ENCODE measurements around the gene AKNA. TPM values are rescaled to one million over a fixed set of nuclear protein-coding genes. Genes with fewer than 3 reads are reported as not detected.
"Not testable (repeated sequence)": the region's sequence is repeated elsewhere in the genome, so short reads cannot be mapped to it uniquely, and the experiment has no call there.

The AKNA gene
- total and polyA plus RNA-seq, 2 of the 8 experiments (the other 6 are each of a cell fraction or from before 2014, with no cell fraction given), result 21.0 to 27.4 TPM

DNA sequence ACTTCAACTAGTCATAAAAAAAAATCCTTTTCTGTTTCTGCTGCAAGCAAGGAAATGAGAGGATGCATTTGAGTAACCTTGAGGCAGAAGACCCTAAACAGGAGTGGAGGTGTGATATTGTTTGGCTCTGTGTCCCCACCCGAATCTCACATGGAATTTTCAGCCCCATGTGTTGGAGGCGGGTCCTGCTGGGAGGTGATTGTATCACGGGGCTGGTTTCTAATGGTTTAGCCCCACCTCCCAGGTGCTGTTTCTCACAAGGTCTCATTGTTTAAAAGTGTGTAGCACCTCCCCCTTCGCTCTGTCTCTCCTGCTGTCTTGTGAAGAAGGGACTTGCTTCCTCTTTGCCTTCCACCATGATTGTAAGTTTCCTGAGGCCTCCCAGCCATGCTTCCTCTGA, 54.1 kb downstream of the AKNA start:
- H3K18ac ChIP-seq (ENCODE audit: extremely low read depth, low read length), result not testable (repeated sequence)

DNA sequence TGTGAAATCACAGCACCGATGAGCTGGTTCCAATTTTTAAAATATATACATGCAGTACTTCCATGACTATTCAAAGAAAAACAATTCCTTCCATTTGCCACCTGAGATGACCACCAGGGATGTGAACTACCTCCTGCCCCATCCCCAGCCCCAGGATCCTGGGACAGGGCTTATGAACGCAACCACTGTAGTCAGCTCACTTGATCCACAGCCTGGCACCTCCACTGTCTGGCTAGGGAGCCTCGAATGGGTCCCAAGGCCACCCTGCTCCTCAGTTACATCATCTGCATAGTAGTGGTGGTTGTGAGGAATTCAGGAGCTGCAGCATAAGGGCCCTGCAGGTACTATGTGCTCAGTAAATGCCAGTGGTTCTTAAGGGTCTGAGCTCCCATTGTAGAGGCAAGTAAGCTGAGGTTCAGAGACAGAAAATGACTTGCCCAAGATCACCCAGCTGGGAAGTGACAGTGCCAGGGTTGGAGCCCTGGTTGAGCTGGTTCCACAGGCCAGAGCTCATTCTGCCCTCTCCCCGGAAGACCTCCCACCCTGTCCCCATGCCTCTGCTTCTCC, 55.2 kb downstream of the AKNA start:
- H3K9me3 ChIP-seq (ENCODE audit: insufficient read depth in 2 of 2, low read depth in 1 of 2, low read length in 1 of 2); H2BK12ac ChIP-seq (ENCODE audit: low read depth, low read length); DNase-seq (ENCODE audit: low read depth in 1 of 2, low spot score in 2 of 2); H3K79me2 ChIP-seq (ENCODE audit: control insufficient read depth in 1 of 2, insufficient read depth in 2 of 2, low read length in 2 of 2); H3K27me3 ChIP-seq (replicated peaks in 1 of 4; ENCODE audit: control insufficient read depth in 3 of 4, extremely low read depth in 1 of 4, insufficient read depth in 3 of 4, low read length in 3 of 4); H4K91ac ChIP-seq (replicated peaks; ENCODE audit: insufficient read length, low read length); H4K8ac ChIP-seq (ENCODE audit: extremely low read depth, insufficient read depth, low read length); H3K18ac ChIP-seq (ENCODE audit: extremely low read depth, low read length); H2BK15ac ChIP-seq (ENCODE audit: low read length); CTCF ChIA-PET (ENCODE audit: partially characterized antibody); H2AK5ac ChIP-seq (ENCODE audit: low read depth, low read length); H2BK120ac ChIP-seq (replicated peaks; ENCODE audit: low read depth, low read length); H3K4me1 ChIP-seq (replicated peaks in 1 of 4; ENCODE audit: control insufficient read depth in 3 of 4, insufficient read depth in 4 of 4, low read length in 3 of 4); H3K14ac ChIP-seq (ENCODE audit: insufficient read length); H3K23ac ChIP-seq (ENCODE audit: insufficient read length); H3K23me2 ChIP-seq (ENCODE audit: low read depth, low read length); H3K4ac ChIP-seq (replicated peaks; ENCODE audit: insufficient read length, low read depth, low read length); H4K5ac ChIP-seq (ENCODE audit: insufficient read length, low read depth, low read length); H2AFZ ChIP-seq (ENCODE audit: low read length); H3K27ac ChIP-seq (ENCODE audit: low read depth, low read length); H3K36me3 ChIP-seq (ENCODE audit: control insufficient read depth in 2 of 4, insufficient read depth in 4 of 4, low read length in 3 of 4); H3K4me3 ChIP-seq (ENCODE audit: extremely low read depth in 1 of 4, insufficient read depth in 2 of 4, low read depth in 3 of 4, low read length in 4 of 4); H2BK20ac ChIP-seq (ENCODE audit: low read length); H3K9ac ChIP-seq (replicated peaks in 1 of 4; ENCODE audit: extremely low read depth in 1 of 4, low read depth in 3 of 4, low read length in 3 of 4); H4K20me1 ChIP-seq (replicated peaks in 1 of 2; ENCODE audit: control insufficient read depth in 1 of 2, insufficient read depth in 2 of 2, low read length in 2 of 2); H2BK5ac ChIP-seq (ENCODE audit: low read depth, low read length); H3K4me2 ChIP-seq (ENCODE audit: insufficient read depth in 1 of 2, low read depth in 2 of 2, low read length in 2 of 2); H3K56ac ChIP-seq (replicated peaks; ENCODE audit: insufficient read length, low read depth, low read length); H3K79me1 ChIP-seq (ENCODE audit: low read depth, low read length): not testable (repeated sequence)
- 81% methylated on average over 3 of the region's 4 CpGs; no CpG with 5 or more reads in 1 of the 2 experiments for WGBS, 2 experiments (ENCODE audit: extremely low coverage in 1 of 2, insufficient coverage in 1 of 2, insufficient read length in 1 of 2, insufficient replicate concordance in 2 of 2, low coverage in 1 of 2, low lambda C conversion rate in 2 of 2, missing lambda C conversion rate in 1 of 2)
- POLR2A ChIA-PET (ENCODE audit: partially characterized antibody), result interaction anchor here (0.7 to 1.4 kb wide), 3 partner anchors 9 to 64 kb away, joined by 3 to 5 read pairs (median 4); no protein-coding TSS in a partner anchor
- peak; percentile 45 for FAIRE-seq

More for the DNA sequence above, 54.1 kb downstream of the AKNA start:
- H3K56ac ChIP-seq (replicated peaks; ENCODE audit: insufficient read length, low read depth, low read length); H3K27me3 ChIP-seq (replicated peaks in 1 of 4; ENCODE audit: control insufficient read depth in 3 of 4, extremely low read depth in 1 of 4, insufficient read depth in 3 of 4, low read length in 3 of 4); H3K4ac ChIP-seq (replicated peaks; ENCODE audit: insufficient read length, low read depth, low read length); FAIRE-seq; POLR2A ChIA-PET (ENCODE audit: partially characterized antibody); H3K27ac ChIP-seq (ENCODE audit: low read depth, low read length); H2BK20ac ChIP-seq (ENCODE audit: low read length); H3K9ac ChIP-seq (replicated peaks in 1 of 4; ENCODE audit: extremely low read depth in 1 of 4, low read depth in 3 of 4, low read length in 3 of 4); H4K5ac ChIP-seq (ENCODE audit: insufficient read length, low read depth, low read length); H2AK5ac ChIP-seq (ENCODE audit: low read depth, low read length); H4K8ac ChIP-seq (ENCODE audit: extremely low read depth, insufficient read depth, low read length); H2BK5ac ChIP-seq (ENCODE audit: low read depth, low read length); H3K4me3 ChIP-seq (ENCODE audit: extremely low read depth in 1 of 4, insufficient read depth in 2 of 4, low read depth in 3 of 4, low read length in 4 of 4); DNase-seq (ENCODE audit: low read depth in 1 of 2, low spot score in 2 of 2); H3K4me2 ChIP-seq (ENCODE audit: insufficient read depth in 1 of 2, low read depth in 2 of 2, low read length in 2 of 2); H4K91ac ChIP-seq (replicated peaks; ENCODE audit: insufficient read length, low read length); H2BK15ac ChIP-seq (ENCODE audit: low read length); H4K20me1 ChIP-seq (replicated peaks in 1 of 2; ENCODE audit: control insufficient read depth in 1 of 2, insufficient read depth in 2 of 2, low read length in 2 of 2); H3K9me3 ChIP-seq (ENCODE audit: insufficient read depth in 2 of 2, low read depth in 1 of 2, low read length in 1 of 2); H3K79me1 ChIP-seq (ENCODE audit: low read depth, low read length); H2AFZ ChIP-seq (ENCODE audit: low read length); CTCF ChIA-PET (ENCODE audit: partially characterized antibody); H3K23ac ChIP-seq (ENCODE audit: insufficient read length); H3K4me1 ChIP-seq (replicated peaks in 1 of 4; ENCODE audit: control insufficient read depth in 3 of 4, insufficient read depth in 4 of 4, low read length in 3 of 4); H2BK12ac ChIP-seq (ENCODE audit: low read depth, low read length); H2BK120ac ChIP-seq (replicated peaks; ENCODE audit: low read depth, low read length); H3K79me2 ChIP-seq (ENCODE audit: control insufficient read depth in 1 of 2, insufficient read depth in 2 of 2, low read length in 2 of 2); H3K23me2 ChIP-seq (ENCODE audit: low read depth, low read length); H3K14ac ChIP-seq (ENCODE audit: insufficient read length): not testable (repeated sequence)
- peaks cover 8 to 18% (median 15%) of the 10 kb centered on the region in 4 experiments; a peak in 7 of 8 replicates for H3K36me3 ChIP-seq (ENCODE audit: control insufficient read depth in 2 of 4, insufficient read depth in 4 of 4, low read length in 3 of 4)
- WGBS, 2 experiments (ENCODE audit: extremely low coverage in 1 of 2, insufficient coverage in 1 of 2, insufficient read length in 1 of 2, insufficient replicate concordance in 2 of 2, low coverage in 1 of 2, low lambda C conversion rate in 2 of 2, missing lambda C conversion rate in 1 of 2), result 81% methylated on average over 3 of the region's 4 CpGs; no CpG with 5 or more reads in 1 of the 2 experiments
